Neural cell (in vitro differentiated cells): ENCODE data around the gene PRRT3.

Experiments
- CTCF ChIP-seq: fragments of 450-650 bp; IDR thresholded peaks from 2 replicates; pipeline ENCODE4 v1.5.1; 2014; ENCODE audit warnings: antibody characterized with exemption, mild to moderate bottlenecking, moderate library complexity; ENCODE audit not compliant: poor library complexity, severe bottlenecking
- MXI1 ChIP-seq: fragments of 450-650 bp; conservative IDR thresholded peaks from 2 replicates; pipeline ENCODE4 v1.6.1; 2014; ENCODE audit warnings: antibody characterized with exemption, mild to moderate bottlenecking; ENCODE audit not compliant: poor library complexity, severe bottlenecking
- POLR2AphosphoS5 ChIP-seq: IDR thresholded peaks from 2 replicates; pipeline ENCODE4 v1.6.1; 2012
- RAD21 ChIP-seq: fragments of 450-650 bp; conservative IDR thresholded peaks from 2 replicates; pipeline ENCODE4 v1.6.1; 2014; ENCODE audit warnings: antibody characterized with exemption, mild to moderate bottlenecking, moderate library complexity
- REST ChIP-seq: IDR thresholded peaks from 2 replicates; pipeline ENCODE4 v1.6.1; 2012; ENCODE audit warnings: borderline replicate concordance

GRCh38 chr3:9932535-9932842 lies 19.7 kb downstream of the PRRT3 start:
- no peak for TF ChIP-seq POLR2AphosphoS5
- no peak for TF ChIP-seq CTCF
- TF ChIP-seq MXI1, result no peak
- TF ChIP-seq RAD21, result no peak
- no peak for TF ChIP-seq REST
